Kidney (tissue), 14 donors: ENCODE results near the gene RPLP1. TPM values are rescaled to one million over a fixed set of nuclear protein-coding genes. Genes with fewer than 3 reads are reported as not detected.

Experiments
- DNase-seq, 5 donors: peaks; one replicate each; pipeline ENCODE4 v3.0.0-alpha.2; 2013 to 2020
- FAIRE-seq: peaks from 2 replicates; lab custom pipeline; 2012; peaks lifted over from hg19 to GRCh38; lab: Jason Lieb, UNC
- H3K27ac ChIP-seq, 2 donors: one replicate each; pipeline ENCODE4 v1.7.0; 2013; ENCODE audit warnings: low read depth in 2 of 2, low read length in 2 of 2, inconsistent platforms in 1 of 2
- H3K27me3 ChIP-seq: one replicate; pipeline ENCODE4 v1.7.1; 2013; ENCODE audit warnings: low read length, inconsistent platforms; ENCODE audit not compliant: control insufficient read depth, insufficient read depth
- H3K36me3 ChIP-seq, 3 donors: one replicate each; pipeline versions ENCODE4 v1.7.0 to v1.7.1; 2013; ENCODE audit warnings: low read length in 3 of 3, control low read depth in 1 of 3, inconsistent platforms in 1 of 3; ENCODE audit not compliant: insufficient read depth in 3 of 3, control insufficient read depth in 2 of 3
- H3K4me1 ChIP-seq, 3 donors: one replicate each; pipeline versions ENCODE4 v1.7.0 to v1.7.1; 2013; ENCODE audit warnings: low read length in 3 of 3, inconsistent platforms in 1 of 3, low read depth in 1 of 3; ENCODE audit not compliant: control insufficient read depth in 2 of 3, insufficient read depth in 2 of 3
- H3K4me3 ChIP-seq, 3 donors: one replicate each; pipeline versions ENCODE4 v1.7.0 to v1.8.1; 2013; ENCODE audit warnings: low read length in 3 of 3, control low read depth in 1 of 3, inconsistent platforms in 1 of 3
- H3K9ac ChIP-seq, 3 donors: one replicate each; pipeline versions ENCODE4 v1.7.0 to v1.7.1; 2013; ENCODE audit warnings: low read length in 3 of 3, control low read depth in 1 of 3, inconsistent platforms in 1 of 3
- H3K9me3 ChIP-seq, 3 donors: one replicate each; pipeline versions ENCODE4 v1.7.0 to v1.7.1; 2013; ENCODE audit warnings: low read length in 3 of 3, control low read depth in 1 of 3, inconsistent platforms in 1 of 3; ENCODE audit not compliant: control insufficient read depth in 2 of 3, insufficient read depth in 1 of 3
- CTCF ChIP-seq: IDR thresholded peaks from 3 replicates; pipeline ENCODE4 v1.5.1; 2012; ENCODE audit warnings: mild to moderate bottlenecking, moderate library complexity, borderline replicate concordance; ENCODE audit not compliant: insufficient read depth; ENCODE audit errors: extremely low read depth
- intact Hi-C: fragments of 100-400 bp; cut with DNase I; formaldehyde crosslinking; loops from one replicate; pipeline ENCODE4 v1.11.1; 2022
- polyA plus RNA-seq: library from polyadenylated mRNA; stranded (reverse); fragments of 350-450 nt; fragmentation: Illumina TruSeq; extraction: RNeasy Lipid Tissue Mini Kit (QIAGEN cat#74804); gene quantifications from one replicate; pipeline ENCODE4 v1.2.3, GENCODE V29; 2014; ENCODE audit warnings: low read depth, low replicate concordance; ENCODE audit not compliant: insufficient read depth
- total RNA-seq: library from RNA; stranded (reverse); fragmentation: NEBNext Ultra II Directional; extraction: Animal tissue kit (Norgen Biotek cat#: 25700); gene quantifications from one replicate; pipeline ENCODE4 v1.2.1, GENCODE V29; 2021
- donor health status: control.
- donor health status: control.
- donor health status: control.
- donor health status: control.
- donor health status: control.
- donor health status: DM: yes; HTN: yes; CAD: no.
- donor health status: Normal renal cell carcinoma (clear cell type).

Gene RPLP1
- total and polyA plus RNA-seq, 2 donors from 2014 or later = 1,303 to 2,805 TPM

GRCh38 chr15:69489073-69489571, 36.5 kb downstream of the RPLP1 start:
- TF ChIP-seq CTCF = no peak
- Histone ChIP-seq H3K9me3 (peaks cover 0 to 9% (median 0%) of the 10 kb centered on the region in 3 donors), H3K9ac (no peak overlapping the region), H3K27ac (no peak overlapping the region), H3K4me1 (peaks cover 0 to 4% (median 4%) of the 10 kb centered on the region in 3 donors), H3K36me3 (no peaks in the 10 kb centered on the region), H3K4me3 (no peak overlapping the region), H3K27me3 (no peaks in the 10 kb centered on the region)
- FAIRE-seq (no peak), DNase-seq (no peak)
- intact Hi-C loops = no loop called here

DNA sequence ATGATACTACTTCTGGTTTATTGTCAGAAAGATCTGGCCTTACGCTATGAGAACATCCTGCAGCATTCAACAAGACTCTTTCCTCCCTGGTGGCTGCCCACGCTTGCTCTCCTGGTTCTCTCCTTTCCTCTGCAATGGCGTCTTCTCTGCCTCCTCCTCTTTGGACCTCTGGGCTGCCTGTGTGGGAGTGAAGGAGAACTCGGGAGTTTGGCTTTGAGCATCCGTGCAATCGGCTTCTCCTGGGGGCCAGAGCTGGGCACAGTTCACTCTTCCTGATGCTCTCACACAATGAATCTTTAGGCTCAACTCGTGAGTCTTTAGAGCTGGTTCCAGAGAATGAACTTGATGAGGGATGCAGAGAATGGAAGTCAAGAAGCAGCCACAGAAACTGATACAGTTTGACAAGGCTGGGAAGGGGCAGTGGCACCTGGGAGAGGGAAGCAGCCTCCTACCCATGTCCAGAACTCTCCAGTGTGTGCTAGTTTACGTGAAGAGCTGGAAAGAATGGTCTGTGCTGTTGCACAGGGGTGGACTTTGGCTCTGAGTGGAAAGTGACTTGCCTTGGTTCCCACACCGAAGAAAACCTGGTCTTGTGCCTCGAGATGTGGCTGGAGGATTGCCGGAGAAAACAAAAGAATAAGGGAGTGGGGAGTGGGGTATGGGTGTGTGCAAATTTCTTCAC, 37.9 kb downstream of the RPLP1 start:
- H3K27ac ChIP-seq = no peak overlapping the region
- no peaks in the 10 kb centered on the region for H3K36me3 ChIP-seq
- H3K9ac ChIP-seq = no peak overlapping the region
- no peak for DNase-seq
- peaks cover 0 to 8% (median 0%) of the 10 kb centered on the region in 3 donors for H3K9me3 ChIP-seq
- no peaks in the 10 kb centered on the region for H3K27me3 ChIP-seq
- FAIRE-seq = no peak
- H3K4me3 ChIP-seq = no peak overlapping the region
- no peak for TF ChIP-seq CTCF
- peaks cover 0 to 4% (median 0%) of the 10 kb centered on the region in 3 donors for H3K4me1 ChIP-seq
- intact Hi-C loops = no loop called here

DNA sequence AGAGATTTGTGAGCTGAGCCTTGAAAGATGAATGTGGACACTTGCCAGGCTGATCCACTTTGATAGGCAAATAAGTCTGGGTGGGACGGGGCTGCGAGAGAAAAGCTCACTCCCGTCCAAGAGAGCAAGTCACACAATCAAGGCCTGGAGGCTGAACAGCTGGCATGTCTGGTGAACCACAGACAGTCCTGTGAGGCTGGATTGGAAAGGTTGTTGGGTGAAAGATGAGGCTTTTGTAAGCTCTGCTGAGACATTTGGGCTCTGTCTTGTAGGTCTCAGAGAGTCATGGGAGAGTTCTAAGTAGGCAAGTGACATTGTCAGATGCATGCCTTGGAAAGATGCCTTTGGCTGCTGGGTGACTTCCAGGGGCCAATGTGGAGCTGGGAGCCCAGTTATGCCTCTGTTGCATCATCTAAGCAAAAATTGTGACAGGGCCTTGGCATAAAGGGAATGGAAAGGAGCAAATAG, 38.5 kb downstream of the RPLP1 start:
- H3K9me3 ChIP-seq = peaks cover 0 to 3% (median 0%) of the 10 kb centered on the region in 3 donors
- intact Hi-C loops = no loop called here
- no peaks in the 10 kb centered on the region for H3K27me3 ChIP-seq
- DNase-seq = no peak
- no peak for FAIRE-seq
- H3K9ac ChIP-seq = no peak overlapping the region
- H3K36me3 ChIP-seq = no peaks in the 10 kb centered on the region
- TF ChIP-seq CTCF = no peak
- peaks cover 0 to 4% (median 0%) of the 10 kb centered on the region in 3 donors for H3K4me1 ChIP-seq
- no peak overlapping the region for H3K4me3 ChIP-seq
- no peak overlapping the region for H3K27ac ChIP-seq
